D721Med (cell line): ENCODE results near the gene OR1C1.
"Not testable (repeated sequence)": the region's sequence is repeated elsewhere in the genome, so short reads cannot be mapped to it uniquely, and the experiment has no call there.

Experiments
- DNase-seq: peaks from one replicate; pipeline ENCODE4 v3.0.0; 2011; ENCODE audit warnings: low spot score; ENCODE audit not compliant: insufficient read length
- FAIRE-seq: peaks from 2 replicates; lab custom pipeline; 2011; peaks lifted over from hg19 to GRCh38; lab: Jason Lieb, UNC
- TF ChIP-seq, protein P1 (sequence below): IDR thresholded peaks from 2 replicates; pipeline ENCODE4 v1.5.1; 2012; ENCODE audit warnings: mild to moderate bottlenecking, control low read depth; ENCODE audit not compliant: insufficient read depth; ENCODE audit errors: missing control alignments

OR1C1 gene

DNA sequence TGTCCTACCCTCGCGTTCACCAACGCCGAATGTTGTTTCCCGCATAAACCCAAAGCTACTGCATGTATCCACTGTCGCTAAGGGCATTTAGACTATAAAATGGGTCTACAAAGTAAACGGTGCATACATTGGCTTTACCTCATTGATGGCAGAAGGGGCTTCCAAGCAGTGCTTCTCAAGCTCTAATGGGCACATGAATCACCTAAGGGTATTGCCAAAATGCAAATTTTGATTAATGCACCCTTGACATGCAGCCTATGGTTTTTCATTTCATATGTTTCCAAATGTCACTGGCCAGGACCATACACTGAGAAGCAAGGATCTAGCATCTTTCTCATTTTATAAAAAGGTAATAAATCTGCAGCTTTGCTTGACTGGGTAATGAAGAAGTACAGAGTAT is 46.6 kb downstream of the OR1C1 start:
- DNase-seq = no peak
- FAIRE-seq = no peak
- TF ChIP-seq, protein P1, sequence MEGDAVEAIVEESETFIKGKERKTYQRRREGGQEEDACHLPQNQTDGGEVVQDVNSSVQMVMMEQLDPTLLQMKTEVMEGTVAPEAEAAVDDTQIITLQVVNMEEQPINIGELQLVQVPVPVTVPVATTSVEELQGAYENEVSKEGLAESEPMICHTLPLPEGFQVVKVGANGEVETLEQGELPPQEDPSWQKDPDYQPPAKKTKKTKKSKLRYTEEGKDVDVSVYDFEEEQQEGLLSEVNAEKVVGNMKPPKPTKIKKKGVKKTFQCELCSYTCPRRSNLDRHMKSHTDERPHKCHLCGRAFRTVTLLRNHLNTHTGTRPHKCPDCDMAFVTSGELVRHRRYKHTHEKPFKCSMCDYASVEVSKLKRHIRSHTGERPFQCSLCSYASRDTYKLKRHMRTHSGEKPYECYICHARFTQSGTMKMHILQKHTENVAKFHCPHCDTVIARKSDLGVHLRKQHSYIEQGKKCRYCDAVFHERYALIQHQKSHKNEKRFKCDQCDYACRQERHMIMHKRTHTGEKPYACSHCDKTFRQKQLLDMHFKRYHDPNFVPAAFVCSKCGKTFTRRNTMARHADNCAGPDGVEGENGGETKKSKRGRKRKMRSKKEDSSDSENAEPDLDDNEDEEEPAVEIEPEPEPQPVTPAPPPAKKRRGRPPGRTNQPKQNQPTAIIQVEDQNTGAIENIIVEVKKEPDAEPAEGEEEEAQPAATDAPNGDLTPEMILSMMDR = no peak

DNA sequence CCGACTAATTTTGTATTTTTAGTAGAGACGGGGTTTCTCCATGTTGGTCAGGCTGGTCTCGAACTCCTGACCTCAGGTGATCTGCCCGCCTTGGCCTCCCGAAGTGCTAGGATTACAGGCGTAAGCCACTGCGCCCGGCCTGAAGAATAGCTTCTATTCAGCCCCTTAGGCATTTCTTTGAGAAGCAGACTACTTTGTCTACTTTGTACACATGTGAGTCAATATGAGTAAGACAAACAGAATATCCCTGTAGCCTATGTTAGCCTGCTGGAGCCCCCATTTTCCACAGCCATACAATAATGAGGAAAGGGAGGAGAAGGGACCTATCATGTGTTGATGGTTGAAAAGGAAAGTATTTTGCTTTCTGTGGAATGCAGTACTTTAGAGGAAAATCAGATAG is 49.7 kb downstream of the OR1C1 start:
- DNase-seq, FAIRE-seq: not testable (repeated sequence)
